ENCODE measurements around the gene ZDHHC23. TPM values are rescaled to one million over a fixed set of nuclear protein-coding genes. Genes with fewer than 3 reads are reported as not detected.

Gene ZDHHC23, protein sequence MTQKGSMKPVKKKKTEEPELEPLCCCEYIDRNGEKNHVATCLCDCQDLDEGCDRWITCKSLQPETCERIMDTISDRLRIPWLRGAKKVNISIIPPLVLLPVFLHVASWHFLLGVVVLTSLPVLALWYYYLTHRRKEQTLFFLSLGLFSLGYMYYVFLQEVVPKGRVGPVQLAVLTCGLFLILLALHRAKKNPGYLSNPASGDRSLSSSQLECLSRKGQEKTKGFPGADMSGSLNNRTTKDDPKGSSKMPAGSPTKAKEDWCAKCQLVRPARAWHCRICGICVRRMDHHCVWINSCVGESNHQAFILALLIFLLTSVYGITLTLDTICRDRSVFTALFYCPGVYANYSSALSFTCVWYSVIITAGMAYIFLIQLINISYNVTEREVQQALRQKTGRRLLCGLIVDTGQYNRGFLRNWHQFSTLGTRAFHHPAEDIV
- 1 to 10 TPM in 2 of 3 donors, under 1 TPM in 1; 0.79 to 1.7 (median 1.3) TPM for polyA plus RNA-seq

DNA sequence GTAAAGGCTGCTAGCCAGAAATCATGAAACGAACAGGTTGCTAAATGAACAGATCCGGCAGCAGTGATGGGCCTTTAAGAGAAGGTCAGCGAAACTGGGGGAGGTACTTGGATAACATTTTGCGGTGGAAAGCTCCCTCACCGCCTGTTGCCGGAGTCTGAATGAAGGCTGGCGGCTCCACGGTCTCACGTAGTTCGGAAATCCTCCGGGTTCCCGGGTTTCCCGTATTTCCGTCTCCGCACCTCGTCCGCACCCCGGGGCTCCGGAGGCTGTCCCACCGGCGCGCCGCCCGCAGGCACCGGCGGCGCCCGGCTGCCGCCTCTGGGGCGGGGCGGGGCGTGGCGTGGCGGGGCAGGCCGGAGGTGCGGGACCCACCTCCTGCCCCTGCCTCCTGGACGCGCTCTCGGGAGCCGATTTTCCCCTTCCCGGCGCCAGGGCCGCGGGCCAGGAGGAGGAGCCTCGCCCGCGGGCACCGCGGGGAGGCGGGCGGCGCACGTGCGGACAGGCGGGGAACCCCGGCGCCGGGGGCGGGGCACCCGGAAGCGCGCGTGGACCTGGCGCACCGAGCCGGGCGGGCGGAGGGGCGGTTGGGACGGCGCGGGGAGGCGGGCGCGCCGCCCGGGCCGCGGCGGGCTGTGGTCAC is at the start of gene ZDHHC23:
Gene ZDHHC23, plus strand, starts transcription at position 642 of the 643 bp plus-strand sequence. CDS start 790 bp downstream, outside the sequence.
- H3K27ac ChIP-seq (ENCODE audit: low read depth, low read length): no peak within 1 kb of the TSS
- WGBS, 3 donors: 0% methylated on average over 50 to 80 of the region's 80 CpGs

DNA sequence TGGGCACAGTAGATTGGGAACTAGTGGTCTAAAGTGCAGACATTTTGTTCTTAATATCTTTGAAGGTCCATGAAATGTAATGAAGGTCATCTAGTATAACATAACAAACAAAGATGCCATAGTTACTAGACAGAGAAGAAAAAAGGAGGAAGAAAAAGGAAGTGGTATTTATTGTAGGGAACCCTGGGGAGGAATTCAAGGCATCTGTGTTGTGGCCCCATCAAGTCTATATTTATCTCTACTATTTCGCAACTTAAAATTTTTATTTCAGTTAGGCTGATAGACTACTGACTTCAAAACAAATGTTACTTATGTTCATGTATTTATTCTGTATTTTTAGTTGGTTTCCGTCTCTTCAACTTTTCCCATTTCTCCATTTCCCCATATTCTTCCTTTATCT is 48.9 kb upstream of the ZDHHC23 start:
- no peak overlapping the region for H3K27ac ChIP-seq (ENCODE audit: low read depth, low read length)
- 46 to 59% (median 57%) methylated on average over 2 of the region's 2 CpGs for WGBS, 3 donors

- H3K27ac ChIP-seq (ENCODE audit: low read depth, low read length): no peak overlapping the region
- 89 to 90% (median 90%) methylated on average over 4 of the region's 4 CpGs for WGBS, 3 donors
Measured at GRCh38 chr3:113906568-113907140, 41.2 kb upstream of the ZDHHC23 start.

- H3K27ac ChIP-seq (ENCODE audit: low read depth, low read length): no peak overlapping the region
Measured at GRCh38 chr3:113908133-113908532, 39.7 kb upstream of the ZDHHC23 start.

GRCh38 chr3:113910966-113911365 is 36.8 kb upstream of the ZDHHC23 start:
- WGBS, 3 donors: 69 to 84% (median 71%) methylated on average over 4 to 5 of the region's 5 CpGs
- H3K27ac ChIP-seq (ENCODE audit: low read depth, low read length): no peak overlapping the region

GRCh38 chr3:113912552-113913236 is 35.1 kb upstream of the ZDHHC23 start:
- no peak overlapping the region for H3K27ac ChIP-seq (ENCODE audit: low read depth, low read length)
- WGBS, 3 donors: 58 to 66% (median 64%) methylated on average over 3 of the region's 3 CpGs

GRCh38 chr3:113914646-113915045 is 33.2 kb upstream of the ZDHHC23 start:
- 58 to 65% (median 59%) methylated on average over 2 of the region's 2 CpGs for WGBS, 3 donors
- no peak overlapping the region for H3K27ac ChIP-seq (ENCODE audit: low read depth, low read length)

DNA sequence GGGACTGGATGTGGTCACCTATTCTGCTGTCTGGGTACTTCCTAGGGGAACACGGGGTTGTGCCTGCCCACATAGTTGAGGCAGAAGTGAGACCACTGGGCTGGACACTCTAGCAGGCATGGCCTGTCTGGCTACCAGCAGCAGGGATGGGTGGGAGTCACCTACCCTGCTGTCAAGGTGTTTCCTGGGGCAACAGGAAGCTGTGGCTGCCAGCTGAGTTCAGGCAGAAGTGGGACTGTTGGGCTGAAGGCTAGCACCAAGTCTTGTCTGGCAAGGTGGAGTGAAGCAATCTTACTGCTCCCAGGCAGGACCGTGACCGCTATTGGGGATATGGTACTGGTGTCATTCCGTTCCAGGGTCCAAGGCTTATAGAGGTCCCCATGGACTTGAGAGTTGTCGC is 20.3 kb upstream of the ZDHHC23 start:
- H3K27ac ChIP-seq (ENCODE audit: low read depth, low read length): no peak overlapping the region
- 59 to 82% (median 62%) methylated on average over 5 of the region's 5 CpGs for WGBS, 3 donors

DNA sequence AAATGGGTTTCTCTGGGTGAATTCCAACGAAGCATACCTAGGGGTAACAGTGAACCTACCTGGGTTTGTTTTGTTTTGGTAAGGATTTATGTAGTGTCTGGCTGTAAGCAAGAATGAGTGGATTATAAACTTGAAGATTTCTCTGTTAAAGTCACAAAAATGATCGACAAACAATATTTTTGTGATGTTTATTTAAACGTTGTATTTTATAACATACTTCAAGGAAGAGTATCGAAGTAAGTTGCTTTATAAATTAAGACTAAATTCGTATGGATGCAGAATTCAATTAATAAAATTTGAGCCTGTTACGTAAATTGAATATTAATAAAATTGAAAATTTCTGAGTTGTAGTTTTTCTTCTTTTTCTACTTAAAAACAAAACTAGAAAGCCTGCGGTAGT is 982 bp upstream of the ZDHHC23 start:
- WGBS, 3 donors: 44 to 85% (median 83%) methylated on average over 7 of the region's 7 CpGs

GRCh38 chr3:113948015-113948917 is 453 bp downstream of the ZDHHC23 start:
- 1 to 3% (median 2%) methylated on average over 52 to 65 of the region's 65 CpGs for WGBS, 3 donors
- no peak overlapping the region for H3K27ac ChIP-seq (ENCODE audit: low read depth, low read length)

More for the DNA sequence above, 982 bp upstream of the ZDHHC23 start:
- H3K27ac ChIP-seq (ENCODE audit: low read depth, low read length): no peak overlapping the region

DNA sequence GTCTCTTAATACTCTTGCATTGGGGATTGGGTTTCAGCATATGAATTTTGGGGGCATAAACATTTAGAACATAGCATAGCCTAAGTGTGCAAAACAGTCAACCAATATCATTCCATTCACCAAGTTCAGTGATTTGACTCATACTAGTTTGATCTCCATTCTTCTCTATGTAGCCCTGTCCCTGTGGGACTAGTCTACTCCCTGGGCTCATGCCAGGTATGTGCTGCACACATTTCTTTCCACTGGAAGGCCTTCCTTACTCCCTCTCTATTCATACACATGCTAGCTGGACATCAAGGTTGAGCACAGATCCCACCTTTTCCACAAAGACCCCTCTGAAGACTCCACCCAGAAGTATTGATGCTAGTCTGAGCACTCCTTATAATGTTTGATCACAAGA is 5.1 kb downstream of the ZDHHC23 start:
- H3K27ac ChIP-seq (ENCODE audit: low read depth, low read length): no peak overlapping the region

- no peak overlapping the region for H3K27ac ChIP-seq (ENCODE audit: low read depth, low read length)
- WGBS, 3 donors: 38 to 76% (median 43%) methylated on average over 7 of the region's 7 CpGs
Measured at GRCh38 chr3:113953677-113954076, 5.9 kb downstream of the ZDHHC23 start.

DNA sequence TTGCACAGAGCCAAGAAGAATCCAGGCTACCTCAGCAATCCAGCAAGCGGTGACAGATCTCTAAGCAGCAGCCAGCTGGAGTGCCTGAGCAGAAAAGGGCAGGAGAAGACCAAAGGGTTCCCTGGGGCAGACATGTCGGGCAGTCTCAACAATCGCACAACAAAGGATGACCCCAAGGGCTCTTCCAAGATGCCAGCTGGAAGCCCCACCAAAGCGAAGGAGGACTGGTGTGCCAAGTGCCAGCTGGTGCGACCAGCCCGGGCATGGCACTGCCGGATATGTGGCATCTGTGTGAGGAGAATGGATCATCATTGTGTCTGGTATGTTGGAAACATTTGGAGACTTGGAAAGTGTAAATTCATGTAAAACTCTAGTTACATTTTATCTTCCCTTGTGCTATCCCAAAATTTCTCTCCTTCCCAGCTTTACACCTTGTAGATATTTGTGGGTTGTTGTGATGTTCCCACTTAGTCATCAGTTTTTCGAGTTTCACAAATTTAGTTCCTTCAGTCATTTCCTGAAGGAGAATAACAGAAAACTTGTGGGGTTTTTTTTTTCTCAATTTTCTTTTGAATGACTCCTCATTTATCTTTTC is 6.4 kb downstream of the ZDHHC23 start:
- no peak overlapping the region for H3K27ac ChIP-seq (ENCODE audit: low read depth, low read length)
- WGBS, 3 donors: 76 to 92% (median 77%) methylated on average over 8 of the region's 8 CpGs

DNA sequence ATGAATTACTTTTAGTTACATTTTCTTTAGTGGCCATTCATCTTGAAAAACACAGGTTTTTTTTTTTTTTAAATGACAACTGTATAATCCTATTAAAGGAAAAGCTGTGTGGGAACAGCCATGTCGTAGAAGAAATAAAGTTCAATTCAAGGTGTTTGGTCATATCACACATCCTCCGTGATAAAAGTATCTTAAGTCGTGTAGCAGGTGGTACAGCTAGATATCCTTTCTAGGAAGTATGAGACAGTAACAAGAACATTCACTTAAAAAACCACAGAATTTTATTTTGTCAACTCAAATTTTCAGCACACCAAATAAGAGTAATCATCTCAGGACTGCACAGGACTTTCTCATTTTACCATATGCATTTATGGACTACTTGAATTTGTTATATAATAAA is 16.1 kb downstream of the ZDHHC23 start:
- no peak overlapping the region for H3K27ac ChIP-seq (ENCODE audit: low read depth, low read length)
- WGBS, 3 donors: 84 to 95% (median 93%) methylated on average over 3 of the region's 3 CpGs

GRCh38 chr3:113966172-113966571 is 18.4 kb downstream of the ZDHHC23 start:
- WGBS, 3 donors: 77 to 87% (median 78%) methylated on average over 2 of the region's 2 CpGs
- H3K27ac ChIP-seq (ENCODE audit: low read depth, low read length): no peak overlapping the region

DNA sequence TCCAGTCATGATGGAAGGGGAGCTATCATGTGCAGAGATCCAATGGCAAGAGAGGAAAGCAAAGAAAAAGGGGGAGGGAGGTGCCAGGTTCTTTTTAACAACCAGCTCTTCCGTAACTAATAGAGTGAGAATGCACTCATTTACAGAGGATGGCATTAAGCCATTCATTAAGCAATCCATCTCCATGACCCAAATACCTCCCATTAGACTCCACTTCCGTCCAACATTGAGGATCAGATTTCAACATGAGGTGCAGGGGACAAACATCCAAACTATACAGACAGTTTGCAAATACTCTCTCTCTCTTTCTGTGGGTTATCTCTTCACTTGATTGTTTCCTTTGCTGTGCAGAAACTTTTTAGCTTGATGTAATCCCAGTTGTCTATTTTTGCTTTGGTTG is 21.2 kb downstream of the ZDHHC23 start:
- H3K27ac ChIP-seq (ENCODE audit: low read depth, low read length): no peak overlapping the region
- 51 to 60% (median 57%) methylated on average over 2 of the region's 2 CpGs for WGBS, 3 donors

DNA sequence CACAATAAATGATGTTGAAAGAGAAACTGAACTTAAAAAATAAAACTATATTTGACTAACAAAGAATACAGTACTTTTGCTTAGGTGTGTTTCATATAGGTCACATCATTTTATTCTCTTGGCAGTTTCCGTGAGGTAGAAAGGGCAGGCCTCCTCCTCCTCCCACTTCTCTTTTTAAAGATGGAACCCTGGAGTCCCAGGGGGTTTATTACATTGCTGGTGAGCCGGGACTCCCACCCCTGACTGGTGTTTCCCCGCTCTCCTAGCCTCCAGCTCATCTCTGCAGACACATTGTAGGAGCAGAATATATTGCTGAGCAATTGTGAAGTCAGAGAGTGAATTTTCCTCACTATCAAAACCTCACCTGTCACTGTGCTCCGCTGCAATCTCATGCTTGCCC is 30.0 kb downstream of the ZDHHC23 start:
- H3K27ac ChIP-seq (ENCODE audit: low read depth, low read length): no peak overlapping the region
- 86 to 93% (median 90%) methylated on average over 4 of the region's 4 CpGs for WGBS, 3 donors

GRCh38 chr3:113979916-113980315 is 32.1 kb downstream of the ZDHHC23 start:
- H3K27ac ChIP-seq (ENCODE audit: low read depth, low read length): no peak overlapping the region
- WGBS, 3 donors: 77 to 86% (median 84%) methylated on average over 1 of the region's 1 CpG

Measured in adipose tissue (tissue), 3 donors.